DND-41 (cell line): ENCODE results near the gene ITGAE.
A peak's percentile ranks its signal among the peaks of the same experiment; 100 is the strongest.

ENCODE experiments used
- EZH2 ChIP-seq: IDR thresholded peaks from 3 replicates; pipeline ENCODE4 v1.6.1; 2012; ENCODE audit warnings: borderline replicate concordance, low read depth, mild to moderate bottlenecking, moderate library complexity, low read length, inconsistent platforms; ENCODE audit not compliant: severe bottlenecking
- TF ChIP-seq, protein P1 (sequence below): IDR thresholded peaks from 2 replicates; pipeline ENCODE4 v1.5.1; 2012; ENCODE audit warnings: borderline replicate concordance, low read length, moderate library complexity, mild to moderate bottlenecking; ENCODE audit not compliant: poor library complexity, severe bottlenecking; ENCODE audit errors: extremely low read depth

DNA sequence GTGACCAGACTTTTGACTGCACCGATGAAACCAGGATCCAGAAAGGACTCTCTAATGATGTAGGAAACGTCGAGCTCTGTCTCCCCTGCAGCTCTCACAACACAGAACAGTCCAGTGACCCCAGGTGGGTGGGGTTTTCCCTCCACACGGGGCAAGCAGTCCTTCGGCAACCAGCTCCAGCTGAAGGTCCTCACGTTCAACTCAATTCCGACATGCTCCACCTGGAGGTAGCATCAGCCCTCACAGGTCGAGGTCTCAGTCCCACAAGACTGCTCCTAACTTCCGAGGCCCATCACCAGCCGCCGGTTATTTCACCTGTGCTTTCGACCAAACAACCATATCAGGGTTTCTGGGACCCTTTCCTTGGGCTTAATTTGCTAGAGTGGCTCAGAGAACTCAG is 28.2 kb downstream of the ITGAE start:
- TF ChIP-seq, protein P1, sequence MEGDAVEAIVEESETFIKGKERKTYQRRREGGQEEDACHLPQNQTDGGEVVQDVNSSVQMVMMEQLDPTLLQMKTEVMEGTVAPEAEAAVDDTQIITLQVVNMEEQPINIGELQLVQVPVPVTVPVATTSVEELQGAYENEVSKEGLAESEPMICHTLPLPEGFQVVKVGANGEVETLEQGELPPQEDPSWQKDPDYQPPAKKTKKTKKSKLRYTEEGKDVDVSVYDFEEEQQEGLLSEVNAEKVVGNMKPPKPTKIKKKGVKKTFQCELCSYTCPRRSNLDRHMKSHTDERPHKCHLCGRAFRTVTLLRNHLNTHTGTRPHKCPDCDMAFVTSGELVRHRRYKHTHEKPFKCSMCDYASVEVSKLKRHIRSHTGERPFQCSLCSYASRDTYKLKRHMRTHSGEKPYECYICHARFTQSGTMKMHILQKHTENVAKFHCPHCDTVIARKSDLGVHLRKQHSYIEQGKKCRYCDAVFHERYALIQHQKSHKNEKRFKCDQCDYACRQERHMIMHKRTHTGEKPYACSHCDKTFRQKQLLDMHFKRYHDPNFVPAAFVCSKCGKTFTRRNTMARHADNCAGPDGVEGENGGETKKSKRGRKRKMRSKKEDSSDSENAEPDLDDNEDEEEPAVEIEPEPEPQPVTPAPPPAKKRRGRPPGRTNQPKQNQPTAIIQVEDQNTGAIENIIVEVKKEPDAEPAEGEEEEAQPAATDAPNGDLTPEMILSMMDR, result peak; percentile 9
- TF ChIP-seq EZH2, result no peak
